HepG2 (cell line): ENCODE measurements around the gene GDE1. TPM values are rescaled to one million over a fixed set of nuclear protein-coding genes. Genes with fewer than 3 reads are reported as not detected.
A peak's percentile ranks its signal among the peaks of the same experiment; 100 is the strongest.

Experiments
- ATAC-seq: fragments of 200-7000 bp; cut with Tn5 transposase; 3 replicates; pipeline ENCODE4 v1.9.1; 2020; ENCODE audit warnings: mild to moderate bottlenecking, moderate library complexity
- BruUV-seq: library from RNA; stranded (reverse); fragments of 400-500 nt; replicated peaks from 2 replicates; lab custom pipeline; 2021; lab: Mats Ljungman, UMichigan
- CTCF ChIA-PET: fragments of 300-600 bp; formaldehyde crosslinking; extraction: SDS; loops from one replicate; lab custom pipeline; 2021; ENCODE audit warnings: low total read pairs, inconsistent platforms, low intra/inter-chr PET ratio; lab: Yijun Ruan, JAX
- POLR2A ChIA-PET: fragments of 350-600 bp; sonication (Branson Sonifier 250); formaldehyde crosslinking; loops from one replicate; lab custom pipeline; 2020; ENCODE audit warnings: antibody characterized with exemption, inconsistent platforms; lab: Yijun Ruan, JAX
- DNase-seq: peaks from one replicate; pipeline ENCODE4 v3.0.0-alpha.2; 2015; ENCODE audit warnings: low spot score
- FAIRE-seq: peaks from 3 replicates; lab custom pipeline; 2011; peaks lifted over from hg19 to GRCh38; lab: Jason Lieb, UNC
- H2AFZ ChIP-seq: one replicate; pipeline ENCODE4 v1.6.1; 2011; ENCODE audit warnings: low read length, inconsistent platforms
- H3K27ac ChIP-seq: fragments of 300-600 bp; 3 replicates; pipeline ENCODE4 v1.8.0; 2011; ENCODE audit warnings: mixed run types, mild to moderate bottlenecking, mixed read lengths, low read length, inconsistent platforms; ENCODE audit not compliant: insufficient read depth; ENCODE audit errors: extremely low read length
- H3K27me3 ChIP-seq, 2 experiments: fragments of 200-600 bp in 1 of 2; 2 replicates in 1 of 2; 3 replicates in 1 of 2; pipeline versions ENCODE4 v1.6.0 to v1.8.0; 2011; ENCODE audit warnings: low read length in 2 of 2, mild to moderate bottlenecking in 2 of 2, moderate library complexity in 2 of 2, inconsistent platforms in 1 of 2; ENCODE audit not compliant: insufficient read depth in 2 of 2, control insufficient read depth in 1 of 2
- H3K36me3 ChIP-seq, 2 experiments: fragments of 200-600 bp in 1 of 2; replicated peaks in 1 of 2; 2 replicates in 1 of 2; 3 replicates in 1 of 2; pipeline versions ENCODE4 v1.5.1 to v1.8.0; 2011; ENCODE audit warnings: low read length in 2 of 2, inconsistent platforms in 1 of 2; ENCODE audit not compliant: insufficient read depth in 2 of 2, control insufficient read depth in 1 of 2
- H3K4me1 ChIP-seq: 2 replicates; pipeline ENCODE4 v1.5.1; 2012; ENCODE audit warnings: low read length, inconsistent platforms; ENCODE audit not compliant: insufficient read depth
- H3K4me2 ChIP-seq: 2 replicates; pipeline ENCODE4 v1.6.0; 2011; ENCODE audit warnings: low read depth, low read length, inconsistent platforms
- H3K4me3 ChIP-seq, 3 experiments: fragments of 200-600 bp in 1 of 3; sonication (generic), shearing (Covaris generic) in 1 of 3; replicated peaks in 1 of 3; 2 replicates each; pipeline ENCODE4 v1.5.1; 2011 to 2016; ENCODE audit warnings: low read length in 3 of 3, inconsistent platforms in 2 of 3, low read depth in 2 of 3, mild to moderate bottlenecking in 2 of 3, control low read depth in 1 of 3, mixed read lengths in 1 of 3; ENCODE audit not compliant: insufficient read depth in 1 of 3
- H3K79me2 ChIP-seq: one replicate; pipeline ENCODE4 v1.6.1; 2011; ENCODE audit warnings: low read length, inconsistent platforms; ENCODE audit not compliant: insufficient read depth
- H3K9ac ChIP-seq: 2 replicates; pipeline ENCODE4 v1.6.0; 2011; ENCODE audit warnings: mild to moderate bottlenecking, low read depth, low read length, inconsistent platforms; ENCODE audit not compliant: insufficient read depth
- H3K9me3 ChIP-seq: 2 replicates; pipeline ENCODE4 v1.5.1; 2012; ENCODE audit warnings: mild to moderate bottlenecking, low read length
- H4K20me1 ChIP-seq: 2 replicates; pipeline ENCODE4 v1.6.0; 2011; ENCODE audit warnings: inconsistent platforms, mild to moderate bottlenecking, low read length, moderate library complexity; ENCODE audit not compliant: insufficient read depth
- BRF2 ChIP-seq: sonication (generic); formaldehyde crosslinking; IDR thresholded peaks from 2 replicates; pipeline ENCODE4 v1.8.1; 2022; ENCODE audit warnings: mild to moderate bottlenecking, missing genetic modification reagents
- CEBPZ ChIP-seq: IDR thresholded peaks from 2 replicates; pipeline ENCODE4 v1.6.1; 2012; ENCODE audit warnings: low read length, improper control_type of control experiment
- CENPBD1 ChIP-seq: sonication (generic); formaldehyde crosslinking; IDR thresholded peaks from 2 replicates; pipeline ENCODE4 v1.8.0; 2022; ENCODE audit warnings: missing genetic modification reagents, low read depth, mild to moderate bottlenecking, borderline replicate concordance
- ETS1 ChIP-seq: sonication (generic); formaldehyde crosslinking; IDR thresholded peaks from 2 replicates; pipeline ENCODE4 v1.4.0; 2020; ENCODE audit warnings: missing genetic modification reagents
- GMEB1 ChIP-seq: sonication (generic); formaldehyde crosslinking; IDR thresholded peaks from 2 replicates; pipeline ENCODE4 v1.5.1; 2020; ENCODE audit warnings: missing genetic modification reagents, mild to moderate bottlenecking, borderline replicate concordance
- MAX ChIP-seq: IDR thresholded peaks from 2 replicates; pipeline ENCODE4 v1.6.1; 2012; ENCODE audit warnings: inconsistent platforms
- MIXL1 ChIP-seq: IDR thresholded peaks from 2 replicates; pipeline ENCODE4 v1.6.1; 2016
- MYC ChIP-seq: sonication (generic); formaldehyde crosslinking; IDR thresholded peaks from 2 replicates; pipeline ENCODE4 v1.9.0; 2021; ENCODE audit warnings: missing genetic modification reagents, borderline replicate concordance
- SPEN ChIP-seq: sonication (generic); formaldehyde crosslinking; IDR thresholded peaks from 2 replicates; pipeline ENCODE4 v1.5.1; 2020; ENCODE audit warnings: low read depth, mild to moderate bottlenecking, missing genetic modification reagents
- ZNF333 ChIP-seq: sonication (generic); formaldehyde crosslinking; IDR thresholded peaks from 2 replicates; pipeline ENCODE4 v1.4.0; 2020; ENCODE audit warnings: mild to moderate bottlenecking, missing genetic modification reagents, borderline replicate concordance
- ZNF557 ChIP-seq: sonication (generic); formaldehyde crosslinking; IDR thresholded peaks from 2 replicates; pipeline ENCODE4 v1.4.0; 2020; ENCODE audit warnings: missing genetic modification reagents
- ZSCAN31 ChIP-seq: sonication (generic); formaldehyde crosslinking; IDR thresholded peaks from 2 replicates; pipeline ENCODE4 v1.5.0; 2020; ENCODE audit warnings: low read depth, mild to moderate bottlenecking, missing genetic modification reagents
- WGBS: methylation state at CpG from one replicate; pipeline ENCODE4 v1.1.6; 2017; ENCODE audit warnings: low lambda C conversion rate; 5-methylcytosine and 5-hydroxymethylcytosine counted together
- in situ Hi-C: cut with HindIII; loops from 2 replicates; pipeline ENCODE4 v1.10.0; 2017; ENCODE audit warnings: low pct_unique_long_range_greater_than_20kb; ENCODE audit not compliant: extremely low pct_ligation_motif_present
- intact Hi-C: fragments of 100-400 bp; cut with micrococcal nuclease; formaldehyde crosslinking; loops from one replicate; pipeline ENCODE4 v1.10.0; 2022; ENCODE audit not compliant: unreplicated experiment
- polyA plus RNA-seq, 8 experiments: library from polyadenylated mRNA; depleted of rRNA in 3 of 8; stranded (reverse) in 7 of 8; unstranded in 1 of 8; fragments of >200 nt; fragmentation: Illumina TruSeq in 4 of 8; extraction: Trizol in 4 of 8; gene quantifications; 2 replicates each; pipeline versions ENCODE4 v1.2.1 to v1.2.3, GENCODE V29; 2011 to 2016; ENCODE audit warnings: low read depth in 4 of 8, missing spikeins in 1 of 8, mixed read lengths in 1 of 8; ENCODE audit not compliant: insufficient read depth in 1 of 8
- total RNA-seq, 5 experiments: library from RNA; depleted of rRNA; stranded (reverse); fragments of >200 nt; fragmentation: Illumina TruSeq; extraction: Trizol; gene quantifications; 2 replicates each; pipeline ENCODE4 v1.2.3, GENCODE V29; 2016; ENCODE audit warnings: low read depth in 1 of 5

Gene GDE1
- total and polyA plus RNA-seq, 2 of the 13 experiments (the other 11 are each of a cell fraction or from before 2014, with no cell fraction given): 35.9 to 59.0 TPM

- TF ChIP-seq GMEB1 (CRISPR knock-in tag): 0 out of 2 replicates have a peak, but pooled peaks have one; percentile 9
These were observed 21.5 kb upstream of the GDE1 start (continued) for GRCh38 chr16:19543278-19543996.

GRCh38 chr16:19542138-19542821, 20.4 kb upstream of the GDE1 start:
- 60% methylated on average over 3 of the region's 3 CpGs for WGBS
- H3K4me2 ChIP-seq: peak overlapping the region; percentile 60
- peak overlapping the region; percentile 51 for H3K9ac ChIP-seq
- intact Hi-C loops (loop anchor here (1.0 kb wide), 1 partner anchor 29 kb away; no protein-coding TSS in a partner anchor), in situ Hi-C loops (no loop called here)
- POLR2A ChIA-PET: interaction anchor here (1.2 to 2.0 kb wide), 3 partner anchors 13 to 201 kb away, joined by 3 to 20 read pairs (median 11); partner anchors contain the start of genes CCP110 and VPS35L
- CTCF ChIA-PET: no interaction called here
- H3K27ac ChIP-seq: peak overlapping the region; percentile 84
- no peaks in the 10 kb centered on the region for H4K20me1 ChIP-seq
- H3K27me3 ChIP-seq: no peaks in the 10 kb centered on the region
- DNase-seq (peak; percentile 98), ATAC-seq (peak; percentile 96), FAIRE-seq (peak; percentile 67)
- H3K4me3 ChIP-seq: peak overlapping the region in 1 of 3 experiments; percentile 14; a peak in 2 of 6 replicates
- peaks cover 4 to 22% of the 10 kb centered on the region in 2 experiments for H3K36me3 ChIP-seq
- no peaks in the 10 kb centered on the region for H3K79me2 ChIP-seq
- peaks cover 39% of the 10 kb centered on the region for H3K4me1 ChIP-seq
- H3K9me3 ChIP-seq: no peaks in the 10 kb centered on the region
- H2AFZ ChIP-seq: no peak overlapping the region
- no TSS peak for BruUV-seq
- TF ChIP-seq ZSCAN31: 0 out of 2 replicates have a peak, but pooled peaks have one; percentile 48
- TF ChIP-seq ZNF557: no peak
- peak; percentile 18; the same call in 1 of the 2 replicates for TF ChIP-seq MAX
- no peak for TF ChIP-seq MYC (CRISPR knock-in tag)
- TF ChIP-seq CEBPZ: no peak
- TF ChIP-seq ETS1 (CRISPR knock-in tag): no peak
- no peak for TF ChIP-seq SPEN
- TF ChIP-seq BRF2: no peak
- peak; percentile 99 for TF ChIP-seq MIXL1 (CRISPR knock-in tag)
- no peak for TF ChIP-seq CENPBD1 (CRISPR knock-in tag)
- no peak for TF ChIP-seq ZNF333 (CRISPR knock-in tag)
